HG03460 (cell line): ENCODE results near the gene BMF.
A peak's percentile ranks its signal among the peaks of the same experiment; 100 is the strongest.

Experiments
- ATAC-seq: cut with Tn5 transposase; IDR thresholded peaks from one replicate; pipeline ENCODE4 v1.9.1; 2021; ENCODE audit not compliant: unreplicated experiment

Gene BMF

DNA sequence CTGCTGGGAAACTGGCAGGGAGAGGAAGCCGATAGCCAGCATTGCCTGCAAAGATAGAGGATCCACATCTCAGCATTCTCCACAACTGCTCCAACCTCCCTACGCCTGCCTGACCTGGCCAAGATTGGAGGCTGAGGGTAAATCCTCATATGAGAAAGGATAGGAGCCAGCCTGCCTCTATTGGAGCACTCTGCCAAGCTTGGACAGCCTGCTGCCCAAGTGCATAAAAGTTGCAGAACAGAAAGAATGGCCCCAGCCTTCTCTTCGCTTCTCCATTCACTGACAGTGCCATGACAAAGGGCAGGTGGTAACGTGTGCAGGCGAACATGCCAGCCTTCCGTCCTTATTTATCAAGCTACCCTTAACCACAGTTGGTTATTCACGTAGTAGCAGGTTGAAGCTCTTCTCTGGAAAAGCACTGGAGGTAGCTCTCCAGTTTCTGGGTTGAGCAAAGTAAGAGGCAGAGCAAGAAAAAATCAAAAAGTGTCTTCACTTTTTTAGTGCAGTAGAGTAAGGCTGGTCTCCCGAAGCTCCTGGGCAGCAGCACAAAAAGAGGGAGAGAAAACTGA lies 4.3 kb downstream of the BMF start:
- ATAC-seq: no peak

DNA sequence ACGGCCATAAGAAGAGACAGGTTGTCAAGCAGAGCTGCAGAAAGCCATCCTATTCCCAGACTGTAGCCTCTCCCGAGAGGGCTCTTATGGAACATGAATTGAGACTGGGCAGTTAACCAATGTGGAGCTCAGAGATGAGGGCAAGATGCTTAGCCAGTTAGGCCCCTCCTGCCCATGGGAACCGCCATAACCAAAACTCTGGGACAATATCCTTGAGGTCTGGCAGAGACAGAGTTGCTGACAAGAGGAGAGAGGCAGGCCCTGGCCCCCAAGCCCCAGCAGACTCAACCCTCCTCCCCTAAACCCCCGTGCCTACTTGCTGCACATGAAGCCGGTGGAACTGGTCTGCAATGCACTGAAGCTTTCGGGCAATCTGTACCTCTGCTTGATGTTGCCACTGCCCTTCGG lies 4.8 kb downstream of the BMF start:
- no peak for ATAC-seq

DNA sequence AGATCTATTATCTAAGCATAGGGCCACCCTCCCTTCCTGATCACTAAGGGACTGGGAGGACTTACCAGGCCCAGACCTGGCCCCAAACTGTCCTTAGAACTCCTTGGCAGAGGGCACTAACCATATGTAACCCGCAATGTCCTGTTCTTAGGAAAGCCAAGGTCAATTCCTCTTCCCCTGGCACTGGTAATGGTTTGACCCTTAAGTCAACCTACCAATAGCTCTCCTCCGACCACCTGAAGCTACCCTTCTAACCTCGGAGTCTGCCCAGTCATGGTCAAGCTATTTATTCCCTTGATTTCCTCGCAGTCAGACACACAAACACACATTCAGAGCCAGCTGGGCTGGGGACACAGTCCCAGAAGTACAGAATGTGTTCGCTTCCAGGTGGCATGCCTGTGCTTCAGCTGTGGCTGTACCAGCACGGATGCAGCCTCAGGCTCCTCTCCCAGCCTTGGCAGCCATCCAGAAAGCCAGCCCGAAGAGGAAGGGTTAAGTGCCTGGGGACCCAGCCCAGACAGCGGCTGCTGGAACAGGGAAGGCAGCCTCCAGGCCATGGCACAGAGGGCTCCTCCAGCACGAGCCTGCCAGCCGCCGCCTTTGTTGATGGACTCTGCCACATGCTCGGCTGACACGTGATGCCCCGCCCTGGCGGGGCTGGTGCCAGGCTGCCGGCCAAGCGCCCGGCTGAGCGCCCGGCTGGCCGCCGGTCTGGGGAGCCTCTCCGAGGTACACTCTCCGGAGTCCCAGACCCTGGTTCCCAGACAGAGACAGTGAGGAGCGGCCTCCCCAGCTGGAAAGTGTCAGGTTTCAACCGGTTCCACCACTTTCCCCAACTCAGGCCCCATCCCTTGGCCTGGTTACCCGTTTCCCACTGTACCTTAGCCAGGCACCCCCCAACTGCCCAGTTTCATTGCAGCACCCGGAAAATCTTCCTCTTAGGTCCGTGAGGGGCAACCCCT lies 5.5 kb downstream of the BMF start:
- no peak for ATAC-seq

DNA sequence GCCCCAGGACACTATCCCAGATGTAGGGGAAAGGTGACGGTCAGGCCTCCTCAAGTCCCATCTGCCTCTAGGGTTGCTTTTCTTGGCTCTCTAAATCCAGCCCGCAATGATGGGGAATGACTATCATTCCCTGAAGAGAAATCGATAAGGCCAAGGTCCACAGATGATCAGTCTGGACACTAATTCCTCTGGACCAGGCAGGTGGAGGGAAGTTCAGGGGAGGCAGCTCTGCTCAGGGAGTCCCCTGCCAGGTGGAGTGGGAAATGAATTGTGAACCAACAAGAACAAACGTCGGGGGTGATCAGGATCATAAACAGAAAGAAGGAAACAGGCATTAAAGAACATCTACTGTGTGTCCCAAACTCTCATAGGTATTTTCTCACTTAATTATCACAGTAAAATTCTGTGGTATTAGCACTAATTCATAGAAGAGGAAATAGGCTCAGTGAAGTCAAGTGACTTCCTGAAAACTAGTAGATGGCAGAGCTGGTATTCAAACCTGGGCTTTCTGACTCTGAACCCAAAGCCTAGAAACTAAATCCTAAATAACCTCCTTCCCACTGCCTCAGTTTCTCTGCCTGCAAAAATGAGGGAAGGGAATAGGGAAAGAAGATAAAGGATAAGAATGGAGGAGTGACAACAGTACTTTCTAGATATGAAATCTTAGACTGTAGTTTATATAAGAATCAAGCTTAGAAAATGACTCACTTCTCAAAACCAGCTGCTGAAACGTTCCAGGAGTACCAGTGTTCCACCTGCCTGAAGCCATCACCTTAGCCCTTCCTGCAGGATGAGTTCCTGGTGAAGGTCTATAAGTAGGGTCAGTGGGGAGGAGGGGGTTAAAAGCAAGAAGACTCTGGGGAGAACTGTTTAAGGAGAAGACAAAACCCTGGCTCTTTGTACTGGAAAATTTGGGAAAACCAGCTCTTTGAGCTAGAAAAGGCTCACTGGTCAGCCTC lies 7.5 kb downstream of the BMF start:
- no peak for ATAC-seq

DNA sequence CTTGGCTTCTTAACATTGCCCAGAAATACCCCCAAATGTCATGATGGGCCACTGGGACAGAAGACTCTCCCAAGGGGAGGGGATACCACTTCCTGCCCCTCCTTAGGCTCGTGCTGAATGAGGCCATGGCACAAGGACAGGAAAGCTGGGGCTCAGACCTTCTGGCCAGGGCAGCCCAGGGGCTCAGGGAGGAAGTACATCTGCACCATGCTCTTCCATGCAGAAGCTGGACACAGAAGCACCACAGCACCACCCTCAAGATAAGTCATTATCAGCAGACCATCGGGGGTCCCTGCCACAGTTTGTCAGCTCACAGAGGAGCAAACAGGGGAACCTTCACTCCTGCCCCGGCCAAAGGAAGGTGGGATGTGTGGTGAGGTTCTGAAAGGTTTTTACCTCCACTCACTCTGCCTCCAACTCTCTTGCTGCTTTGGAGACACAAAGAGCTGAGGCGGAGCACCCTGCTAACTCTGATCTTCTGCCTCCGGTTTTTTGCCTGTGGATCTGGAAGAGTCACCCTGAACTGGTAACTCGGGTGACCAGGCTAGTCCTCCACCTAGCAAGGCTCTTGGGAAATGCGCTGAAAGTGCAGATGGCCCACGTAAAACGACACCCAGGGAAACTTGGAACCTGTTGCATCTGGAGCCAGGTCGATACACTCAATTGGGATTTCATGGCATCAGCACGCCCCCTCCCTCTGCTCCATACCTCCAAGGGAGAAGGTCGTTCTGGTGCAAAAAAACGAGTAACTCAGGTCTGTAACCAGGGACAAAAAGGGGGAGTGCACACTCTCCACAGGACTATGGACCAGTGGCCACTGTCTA lies 8.3 kb downstream of the BMF start:
- no peak for ATAC-seq

DNA sequence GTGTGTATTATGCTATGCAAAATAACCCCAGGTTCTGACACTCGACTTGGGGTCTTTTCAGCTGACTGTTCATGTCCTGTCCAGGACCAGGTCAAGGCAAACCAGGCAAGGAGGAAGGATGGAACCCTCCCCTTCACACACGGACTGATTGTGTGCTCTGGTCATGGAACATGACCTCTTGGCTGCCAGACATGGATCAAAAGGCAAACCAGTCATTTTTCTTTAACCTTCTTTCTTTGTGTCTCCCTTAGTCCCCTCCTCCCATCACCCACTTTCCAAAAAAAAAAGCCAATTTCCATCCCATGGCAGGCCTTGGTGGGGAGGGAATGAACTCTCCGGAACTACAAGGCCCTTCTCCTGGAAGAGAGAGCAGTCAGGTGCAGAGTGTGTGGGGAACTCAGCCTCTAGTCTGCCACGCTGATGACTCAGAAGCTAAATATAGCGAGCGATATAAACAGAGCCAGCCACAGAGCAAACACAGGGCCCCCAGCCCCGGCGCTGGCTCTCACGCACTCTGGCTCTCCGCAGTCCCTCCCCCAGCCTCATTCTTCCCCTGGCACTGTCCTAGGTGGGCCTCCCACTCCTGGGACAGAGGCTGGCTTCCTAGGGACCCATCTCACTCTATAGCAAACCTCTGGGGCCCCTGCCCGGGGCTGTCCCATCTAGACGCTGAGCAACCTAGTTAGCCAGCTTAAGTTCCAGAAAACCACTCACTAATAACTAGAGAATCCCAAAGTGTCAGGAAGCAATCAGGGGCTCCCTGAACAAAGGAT lies 10.0 kb downstream of the BMF start:
- peak; percentile 85 for ATAC-seq

DNA sequence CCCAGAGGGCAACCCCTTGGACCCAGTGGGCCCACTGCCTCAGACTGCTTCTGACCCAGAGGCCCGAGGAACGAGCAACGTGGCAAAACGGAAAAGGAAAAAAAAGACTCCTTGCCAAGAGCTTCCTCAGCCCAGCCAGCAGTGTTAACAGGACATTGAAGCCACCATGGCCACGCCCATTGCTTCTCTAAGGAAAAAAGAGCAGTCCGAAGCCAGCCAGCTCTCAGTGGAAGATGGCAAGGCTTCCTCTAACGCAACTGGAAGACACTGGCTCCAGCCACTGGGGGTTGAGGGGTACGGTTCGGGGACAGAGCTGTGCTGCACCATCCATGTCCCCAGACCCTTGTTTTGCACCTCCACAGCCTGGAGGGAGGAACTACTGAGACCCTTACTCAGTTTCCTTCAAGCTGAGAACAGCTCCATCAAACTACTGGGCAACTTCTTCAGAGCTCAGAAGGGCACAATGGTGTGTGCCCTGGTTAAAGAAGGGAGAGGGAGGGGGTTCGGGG lies 10.7 kb downstream of the BMF start:
- ATAC-seq: no peak

DNA sequence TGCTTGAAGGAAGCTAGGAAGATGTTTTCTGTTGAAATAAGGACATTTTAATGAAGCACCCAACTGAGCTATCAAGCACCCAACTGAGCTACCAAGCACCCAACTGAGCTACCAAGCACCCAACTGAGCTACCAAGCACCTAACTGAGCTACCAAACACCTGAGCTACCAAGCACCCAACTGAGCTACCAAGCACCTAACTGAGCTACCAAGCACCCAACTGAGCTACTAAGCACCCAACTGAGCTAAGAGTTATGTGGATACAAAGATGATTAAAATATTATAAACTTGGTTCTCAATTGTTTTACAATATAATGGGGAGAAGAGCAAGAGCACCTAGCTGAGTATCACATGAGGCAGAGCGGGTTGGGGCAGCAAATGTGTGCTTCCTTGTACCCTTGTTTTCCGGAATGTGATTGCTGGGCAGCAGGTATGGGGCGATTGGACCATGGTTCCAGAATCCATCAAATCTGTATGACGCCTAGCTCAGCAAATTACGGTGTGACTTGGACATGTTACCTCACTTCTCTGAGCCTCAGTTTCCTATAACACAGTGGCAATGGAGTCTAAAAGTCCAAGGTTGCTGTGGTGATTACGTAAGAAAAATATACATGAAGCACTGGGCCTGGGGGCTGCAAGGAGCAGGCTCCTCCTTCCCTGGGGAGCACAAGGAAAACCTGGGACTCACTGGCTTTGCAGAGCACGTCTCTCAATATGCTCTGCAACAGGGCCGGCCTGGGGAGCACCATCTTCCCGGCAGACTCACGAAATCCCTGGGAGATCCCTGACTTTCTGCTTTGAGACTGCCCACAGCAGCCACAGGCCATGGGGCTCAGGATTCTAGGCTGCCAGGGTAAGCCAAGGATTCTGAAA lies 11.3 kb downstream of the BMF start:
- no peak for ATAC-seq

DNA sequence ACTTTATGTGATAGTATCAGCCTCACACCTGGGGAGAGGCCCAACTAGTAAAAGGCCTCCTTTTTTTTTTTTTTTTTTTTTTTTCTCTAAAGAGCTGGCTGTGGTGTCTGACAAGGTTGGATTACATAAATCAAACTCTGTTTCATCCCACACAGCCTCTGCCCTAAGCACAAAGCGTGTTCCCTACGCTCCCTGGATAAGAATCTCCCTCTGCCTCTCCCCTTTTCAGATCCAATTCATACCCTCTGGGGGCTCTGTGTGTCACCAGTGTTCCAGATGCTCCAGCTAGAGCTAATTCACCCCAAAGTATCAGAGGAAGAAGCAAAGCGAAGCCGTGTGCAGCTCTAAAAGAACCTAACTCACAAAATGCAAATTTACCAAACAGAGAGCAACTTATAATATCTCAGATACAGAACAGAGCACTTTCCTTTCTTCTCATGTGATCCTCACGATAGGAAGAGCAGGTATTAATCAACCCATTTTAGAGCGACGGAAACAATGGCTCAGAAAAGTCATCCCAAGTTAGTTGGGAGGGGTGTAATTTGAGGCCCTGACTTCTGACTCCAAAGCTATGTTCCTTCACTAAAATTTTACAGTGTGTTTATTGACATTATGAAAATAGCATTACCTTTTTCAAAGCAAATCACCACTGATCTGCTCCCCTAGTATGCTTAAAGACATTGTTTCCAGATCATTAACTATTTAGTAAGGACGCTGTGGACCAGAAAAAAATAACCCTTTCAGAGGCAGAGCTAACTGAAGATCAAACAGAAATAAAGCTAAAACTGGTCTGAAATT lies 12.4 kb downstream of the BMF start:
- ATAC-seq: peak; percentile 29

DNA sequence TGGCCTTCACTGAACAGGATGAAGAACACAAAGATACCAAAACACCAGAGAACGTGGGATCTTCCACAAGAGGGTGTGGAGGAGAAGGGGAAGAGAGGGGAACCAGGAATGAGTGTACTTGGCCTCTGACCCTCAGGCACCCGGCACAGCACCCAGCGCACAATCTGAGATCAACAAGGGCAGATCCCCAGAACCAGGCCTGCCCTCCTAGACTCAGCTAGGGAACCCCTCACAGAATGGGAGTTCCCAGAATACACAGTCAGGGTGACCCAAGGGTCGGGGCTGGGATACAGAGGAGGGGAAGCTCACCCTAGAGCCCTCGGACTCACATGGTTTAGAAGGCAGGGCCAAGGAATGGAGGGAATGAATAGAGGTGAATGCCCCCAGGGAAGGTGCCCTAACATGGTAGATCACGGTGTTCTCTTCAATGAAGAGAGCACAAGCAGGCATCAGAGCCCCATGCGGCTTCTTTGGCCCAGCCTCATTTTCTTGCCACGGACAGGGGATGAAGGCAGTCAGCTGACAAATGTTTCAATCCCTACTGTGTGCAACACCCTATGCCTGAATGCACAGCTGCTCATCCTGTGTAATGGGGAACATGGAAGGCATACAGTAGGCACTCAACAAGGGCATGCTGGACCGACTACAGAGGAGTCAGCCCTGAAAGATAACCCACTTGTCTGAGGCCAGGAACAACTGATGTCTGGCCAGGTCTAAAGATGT lies 13.1 kb downstream of the BMF start:
- no peak for ATAC-seq

DNA sequence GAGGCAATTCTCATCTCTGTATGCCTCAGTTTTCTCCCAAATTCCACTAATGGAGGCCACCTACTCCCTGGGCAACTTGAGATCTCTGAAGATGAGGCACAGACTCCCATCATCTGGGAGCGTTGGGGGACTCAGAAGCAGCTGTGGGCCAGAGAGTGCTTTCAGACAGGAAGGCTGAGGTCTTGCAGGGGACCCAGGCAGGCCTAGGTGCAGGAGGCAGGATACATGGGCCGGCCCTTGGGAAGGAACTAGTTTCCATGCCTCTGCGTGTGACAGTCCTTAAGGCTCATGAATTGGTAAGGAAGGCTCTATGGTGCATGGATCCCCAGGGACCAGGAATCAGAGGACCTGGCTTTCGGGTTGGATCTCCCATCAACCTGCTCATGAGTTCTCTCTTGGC lies 14.5 kb downstream of the BMF start:
- no peak for ATAC-seq

DNA sequence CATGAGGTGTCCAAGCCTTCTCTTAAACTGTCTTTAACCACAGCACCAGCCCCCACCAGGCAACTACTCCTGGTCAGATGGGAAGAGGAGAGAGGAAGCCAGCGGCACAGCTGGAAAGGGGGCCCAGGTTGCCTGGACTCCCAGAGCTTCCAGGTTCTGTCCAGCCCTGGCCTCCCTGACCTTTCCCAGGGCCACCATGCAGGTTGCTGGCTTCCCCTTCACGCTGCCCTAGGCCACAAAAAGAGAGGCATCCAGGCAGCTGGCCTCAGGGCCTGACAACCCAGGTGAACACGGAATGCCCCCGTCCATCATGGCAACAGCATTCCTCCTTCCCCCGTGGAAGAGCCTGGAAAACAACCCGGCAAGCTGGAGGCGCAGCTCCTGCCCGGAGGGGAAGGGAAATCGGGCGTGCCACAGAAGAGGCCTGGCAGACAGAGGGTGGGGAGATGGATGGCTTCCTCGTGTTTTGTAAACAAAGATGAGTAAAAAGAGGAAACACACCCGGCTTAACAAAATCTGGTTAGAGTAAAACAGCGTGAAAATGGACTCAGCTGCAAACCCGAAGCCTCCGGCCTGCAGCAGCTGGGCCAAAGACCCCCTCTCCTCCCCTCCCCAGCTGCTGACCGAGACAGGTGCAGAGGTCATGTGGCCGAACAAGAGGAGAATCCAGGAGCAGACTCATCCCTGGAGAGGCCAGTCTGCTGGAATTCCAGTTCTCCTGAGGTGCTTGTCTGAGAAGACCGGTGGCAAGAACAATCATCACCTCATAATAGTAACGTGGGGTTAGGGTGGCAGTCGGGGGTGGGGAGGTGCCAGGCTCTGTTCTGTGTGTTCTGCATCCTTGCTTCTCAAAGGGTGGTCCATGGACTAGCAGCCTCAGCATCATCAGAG lies 15.5 kb downstream of the BMF start:
- no peak for ATAC-seq

DNA sequence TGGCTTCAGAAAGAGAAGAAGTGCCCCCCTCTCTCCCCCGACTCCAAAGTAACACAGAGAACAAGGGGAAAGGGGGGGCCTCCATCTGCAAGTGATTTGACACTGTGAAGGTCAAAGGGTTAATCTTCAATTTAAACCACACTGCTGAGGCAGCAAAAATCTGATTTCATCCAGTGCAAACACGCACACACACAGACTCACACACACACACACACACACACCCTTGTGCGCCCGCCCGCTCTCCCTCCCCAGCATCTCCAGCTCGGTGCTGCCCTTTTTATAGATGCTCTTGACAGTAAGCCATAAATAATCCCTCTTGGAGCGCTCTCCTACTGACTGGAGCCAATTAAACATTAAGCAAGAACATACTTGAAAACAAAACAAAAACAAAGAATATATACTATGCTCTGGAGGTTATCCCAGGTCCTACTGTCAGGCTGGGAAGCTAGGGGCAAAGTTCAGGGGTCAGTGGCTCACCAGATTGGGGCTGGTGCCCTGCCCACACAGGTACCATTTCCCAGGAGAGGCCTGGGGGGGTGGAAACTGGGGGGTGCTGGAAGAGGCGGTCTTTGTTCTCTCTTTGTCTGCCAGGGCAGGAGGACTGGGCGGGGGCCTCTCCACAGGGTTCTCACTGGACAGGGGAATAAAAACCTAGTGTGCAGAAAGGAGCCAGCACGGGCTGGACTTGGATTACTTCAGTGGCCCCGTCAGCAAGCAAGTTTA lies 16.3 kb downstream of the BMF start:
- ATAC-seq: no peak

DNA sequence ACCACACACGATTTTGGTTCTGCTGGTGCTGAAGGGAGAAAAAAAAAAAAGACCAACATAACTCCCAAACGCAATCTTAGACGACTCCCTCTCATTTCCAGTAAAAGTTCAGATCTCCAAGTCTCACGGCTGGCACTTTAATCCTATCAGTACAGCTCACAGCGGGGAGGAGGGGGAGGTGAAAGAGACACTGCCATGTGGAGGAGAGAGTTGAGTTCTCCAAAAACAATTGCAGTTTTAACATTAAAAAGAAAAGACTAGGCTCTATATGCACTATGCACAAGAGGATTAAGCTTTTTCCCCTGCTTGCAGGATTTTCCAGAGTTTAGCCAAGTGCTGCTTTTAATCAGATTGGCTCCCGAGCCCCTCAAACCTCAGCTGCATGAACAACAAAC lies 16.8 kb downstream of the BMF start:
- ATAC-seq: no peak

DNA sequence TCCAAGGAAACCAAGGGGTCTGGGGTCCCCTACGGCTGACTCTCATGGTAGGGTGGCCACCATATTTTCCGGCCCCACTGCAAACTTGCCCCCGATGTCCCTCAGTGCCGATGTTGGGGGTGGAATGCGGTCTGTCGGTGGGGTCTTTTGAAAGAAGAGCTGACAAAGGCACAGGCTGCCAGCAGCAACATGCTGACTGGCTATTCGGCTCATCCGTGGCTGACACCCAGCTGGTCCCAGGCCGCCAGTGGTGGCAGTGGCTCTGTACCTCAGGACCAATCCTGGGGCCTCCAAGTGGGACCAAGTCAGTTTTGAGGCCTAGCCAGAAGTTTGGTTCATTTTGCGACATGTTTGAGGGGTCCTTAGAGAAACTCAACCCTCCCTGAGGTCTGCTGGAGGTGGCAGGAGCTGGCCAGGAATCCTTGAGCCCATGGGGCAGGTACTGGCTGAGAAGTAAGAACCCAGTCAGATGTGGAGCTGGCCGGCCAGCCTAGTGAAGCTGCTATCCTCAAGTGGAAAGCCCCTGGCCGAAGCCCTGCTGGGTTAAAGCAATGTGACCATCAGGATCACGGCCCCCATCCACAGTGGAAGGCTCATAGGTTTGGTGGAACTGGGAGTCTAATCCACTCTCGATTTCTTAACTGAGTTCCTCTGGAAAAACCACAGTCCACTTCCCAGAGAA lies 17.8 kb downstream of the BMF start:
- ATAC-seq: no peak
